ENCODE measurements around the gene EIF5A. TPM values are rescaled to one million over a fixed set of nuclear protein-coding genes. Genes with fewer than 3 reads are reported as not detected.
A peak's percentile ranks its signal among the peaks of the same experiment; 100 is the strongest.
"Not testable (repeated sequence)": the region's sequence is repeated elsewhere in the genome, so short reads cannot be mapped to it uniquely, and the experiment has no call there.

Gene EIF5A
- total RNA-seq, 2 experiments from 2014 or later = 774 to 776 TPM

DNA sequence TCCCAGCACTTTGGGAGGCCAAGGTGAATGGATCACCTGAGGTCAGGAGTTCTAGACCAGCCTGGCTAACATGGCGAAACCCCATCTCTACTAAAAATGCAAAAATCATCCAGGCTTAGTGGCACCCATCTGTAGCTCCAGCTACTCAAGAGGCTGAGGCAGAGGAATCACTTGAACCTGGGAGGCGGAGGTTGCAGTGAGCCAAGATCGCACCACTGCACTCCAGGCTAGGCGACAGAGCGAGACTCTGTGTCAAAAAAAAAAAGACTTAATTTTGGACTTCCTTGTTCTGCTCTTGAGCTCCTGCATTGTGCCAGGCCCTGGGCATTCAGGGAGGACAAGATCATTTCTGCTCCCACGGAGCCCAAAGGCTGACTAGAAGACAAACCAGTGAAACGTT lies 30.2 kb downstream of the EIF5A start:
- H3K9me3 Mint-ChIP-seq; intact Hi-C loops (cut with micrococcal nuclease); H3K27me3 Mint-ChIP-seq; DNase-seq: not testable (repeated sequence)
- POLR2A ChIA-PET = interaction anchor here (0.7 to 3.4 kb wide), 8 partner anchors 8 to 238 kb away, joined by 3 to 34 read pairs (median 4); partner anchors contain the start of gene NEURL4
- CTCF ChIA-PET = interaction anchor here (0.6 to 4.3 kb wide), 8 partner anchors 8 to 106 kb away, joined by 3 to 30 read pairs (median 9); partner anchors contain the start of gene TMEM95
- H3K27ac Mint-ChIP-seq = peak overlapping the region; percentile 98
- H3K4me1 Mint-ChIP-seq (ENCODE audit: low read depth) = peaks cover 43% of the 10 kb centered on the region
- peak overlapping the region; percentile 91 for H3K4me3 Mint-ChIP-seq
- peaks cover 34% of the 10 kb centered on the region for H3K36me3 Mint-ChIP-seq

DNA sequence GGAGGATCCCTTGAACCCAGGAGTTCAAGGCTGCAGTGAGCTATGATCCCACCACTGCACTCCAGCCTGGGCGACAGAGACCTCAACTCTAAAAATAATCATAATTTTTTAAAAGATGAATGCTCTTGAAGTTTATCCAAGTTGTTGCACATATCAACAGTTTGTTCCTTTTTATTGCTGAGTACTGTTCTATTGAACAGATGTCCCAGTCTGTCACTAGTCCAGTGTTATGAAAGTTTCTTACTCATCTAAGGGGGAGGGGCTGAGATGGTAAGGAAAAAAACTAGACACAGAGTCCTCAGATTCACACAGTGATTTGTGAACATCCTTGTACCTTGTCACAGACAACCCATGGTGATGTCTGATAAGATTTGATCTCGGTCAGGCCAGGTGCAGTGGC lies 32.8 kb downstream of the EIF5A start:
- peaks cover 40% of the 10 kb centered on the region for H3K36me3 Mint-ChIP-seq
- CTCF ChIA-PET = no interaction called here
- no peak overlapping the region for H3K4me3 Mint-ChIP-seq

DNA sequence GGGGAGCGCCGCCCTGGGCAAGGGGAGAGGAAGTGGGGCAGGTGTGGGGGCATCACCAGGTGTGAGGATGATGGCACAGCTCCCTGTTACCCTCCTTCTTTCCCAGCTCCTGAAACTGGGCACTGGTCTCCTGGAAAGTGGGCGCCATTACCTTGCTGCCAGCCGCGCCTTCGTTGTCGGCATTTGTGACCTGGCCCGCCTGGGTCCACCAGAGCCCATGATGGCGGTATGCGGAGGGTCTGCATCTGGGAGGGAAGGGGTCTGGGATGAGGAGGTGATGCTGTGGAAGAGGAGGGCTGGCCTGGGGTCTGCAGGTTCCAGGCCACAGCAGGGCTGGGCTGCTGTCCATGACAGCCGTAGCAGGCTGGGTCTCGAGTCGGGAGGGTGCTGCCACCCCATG lies 34.4 kb downstream of the EIF5A start:
- peaks cover 20% of the 10 kb centered on the region for H3K4me1 Mint-ChIP-seq (ENCODE audit: low read depth)
- intact Hi-C loops (cut with micrococcal nuclease) = no loop called here
- ChIA-PET POLR2A (no interaction called here), CTCF (interaction anchor here (0.6 to 1.7 kb wide), 2 partner anchors 14 to 26 kb away, joined by 3 to 6 read pairs; no protein-coding TSS in a partner anchor)
- no peak overlapping the region for H3K27ac Mint-ChIP-seq
- no peak overlapping the region for H3K4me3 Mint-ChIP-seq
- no peak for DNase-seq
- no peaks in the 10 kb centered on the region for H3K9me3 Mint-ChIP-seq
- peaks cover 43% of the 10 kb centered on the region for H3K36me3 Mint-ChIP-seq
- H3K27me3 Mint-ChIP-seq = no peaks in the 10 kb centered on the region

More for the DNA sequence above, 32.8 kb downstream of the EIF5A start:
- POLR2A ChIA-PET = no interaction called here
- Mint-ChIP-seq H3K27ac (no peak overlapping the region), H3K9me3 (no peaks in the 10 kb centered on the region), H3K27me3 (no peaks in the 10 kb centered on the region), H3K4me1 (ENCODE audit: low read depth) (peaks cover 31% of the 10 kb centered on the region)
- intact Hi-C loops (cut with micrococcal nuclease) = no loop called here
- DNase-seq = no peak

DNA sequence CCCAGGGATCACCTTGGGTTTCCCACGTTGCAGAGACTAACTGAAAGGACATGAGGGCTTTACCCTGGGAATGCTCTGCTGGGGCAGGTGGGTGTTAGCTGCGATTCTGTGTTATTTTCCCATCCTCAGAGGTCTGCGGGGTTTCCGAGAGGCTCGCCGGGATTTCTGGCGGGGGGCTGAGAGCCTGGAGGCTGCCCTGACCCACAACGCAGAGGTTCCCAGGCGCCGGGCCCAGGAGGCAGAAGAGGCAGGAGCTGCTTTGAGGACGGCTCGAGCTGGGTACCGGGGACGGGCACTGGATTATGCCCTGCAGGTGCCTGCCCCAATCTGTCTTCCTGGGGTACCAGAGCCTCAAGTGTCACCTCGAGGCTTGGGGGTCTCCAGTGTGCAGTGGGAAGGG lies 35.8 kb downstream of the EIF5A start:
- CTCF ChIA-PET = interaction anchor here (2.4 to 2.5 kb wide), 2 partner anchors 13 to 19 kb away, joined by 10 to 15 read pairs; no protein-coding TSS in a partner anchor
- peaks cover 36% of the 10 kb centered on the region for H3K36me3 Mint-ChIP-seq
- no peak overlapping the region for H3K27ac Mint-ChIP-seq

DNA sequence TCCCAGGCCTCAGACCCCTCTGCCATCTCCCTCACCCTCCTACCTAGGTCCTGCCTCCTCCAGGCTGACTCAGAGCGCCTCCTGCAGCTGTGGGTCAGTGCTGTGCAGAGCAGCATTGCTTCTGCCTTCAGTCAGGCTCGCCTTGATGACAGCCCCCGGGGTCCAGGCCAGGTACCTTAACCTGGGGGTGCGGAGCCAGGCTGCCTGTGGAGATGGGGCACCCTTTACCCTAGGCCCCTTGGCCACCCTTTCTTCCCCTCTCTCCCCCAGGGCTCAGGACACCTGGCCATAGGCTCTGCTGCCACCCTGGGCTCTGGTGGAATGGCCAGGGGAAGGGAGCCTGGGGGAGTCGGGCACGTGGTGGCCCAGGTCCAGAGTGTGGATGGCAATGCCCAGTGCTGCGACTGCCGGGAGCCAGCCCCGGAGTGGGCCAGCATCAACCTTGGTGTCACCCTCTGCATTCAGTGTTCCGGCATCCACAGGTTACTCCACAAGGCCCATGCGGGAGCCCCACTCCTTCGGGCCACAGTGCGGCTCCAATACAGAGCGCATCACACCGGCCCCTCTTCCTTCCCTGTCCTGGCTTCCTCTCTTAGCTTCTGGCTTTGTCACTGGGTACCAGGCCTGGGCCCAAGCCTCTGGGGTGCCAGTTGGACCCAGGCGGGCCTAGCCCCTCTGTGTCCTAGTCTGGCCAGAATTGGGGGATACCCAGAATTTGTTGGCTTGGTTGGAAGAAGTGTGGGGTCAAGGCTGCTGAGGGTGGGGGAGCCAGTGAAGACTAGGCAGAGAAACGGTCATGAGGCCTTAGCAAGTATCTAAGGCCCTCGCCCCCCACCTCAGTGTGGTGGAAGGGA lies 39.6 kb downstream of the EIF5A start:
- Mint-ChIP-seq H3K27ac (peak overlapping the region; percentile 44), H3K9me3 (no peaks in the 10 kb centered on the region), H3K27me3 (no peaks in the 10 kb centered on the region), H3K36me3 (peaks cover 33% of the 10 kb centered on the region), H3K4me3 (no peak overlapping the region), H3K4me1 (ENCODE audit: low read depth) (peaks cover 19% of the 10 kb centered on the region)
- intact Hi-C loops (cut with micrococcal nuclease) = loop anchor here (1.0 kb wide), 1 partner anchor 23 kb away; no protein-coding TSS in a partner anchor
- CTCF ChIA-PET = interaction anchor here (0.7 to 3.4 kb wide), 7 partner anchors 9 to 237 kb away, joined by 3 to 30 read pairs (median 3); partner anchors contain the start of genes ACAP1 and MPDU1
- POLR2A ChIA-PET = interaction anchor here (1.2 to 5.0 kb wide), 2 partner anchors 11 kb away, joined by 4 to 34 read pairs; partner anchors contain the start of gene ACAP1
- no peak for DNase-seq

More for the DNA sequence above, 35.8 kb downstream of the EIF5A start:
- no peak overlapping the region for H3K4me3 Mint-ChIP-seq
- no peaks in the 10 kb centered on the region for H3K27me3 Mint-ChIP-seq
- intact Hi-C loops (cut with micrococcal nuclease) = no loop called here
- POLR2A ChIA-PET = interaction anchor here (1.4 kb wide), 1 partner anchor 14 kb away, joined by 4 read pairs; no protein-coding TSS in a partner anchor
- H3K9me3 Mint-ChIP-seq = no peaks in the 10 kb centered on the region
- peaks cover 12% of the 10 kb centered on the region for H3K4me1 Mint-ChIP-seq (ENCODE audit: low read depth)
- no peak for DNase-seq

DNA sequence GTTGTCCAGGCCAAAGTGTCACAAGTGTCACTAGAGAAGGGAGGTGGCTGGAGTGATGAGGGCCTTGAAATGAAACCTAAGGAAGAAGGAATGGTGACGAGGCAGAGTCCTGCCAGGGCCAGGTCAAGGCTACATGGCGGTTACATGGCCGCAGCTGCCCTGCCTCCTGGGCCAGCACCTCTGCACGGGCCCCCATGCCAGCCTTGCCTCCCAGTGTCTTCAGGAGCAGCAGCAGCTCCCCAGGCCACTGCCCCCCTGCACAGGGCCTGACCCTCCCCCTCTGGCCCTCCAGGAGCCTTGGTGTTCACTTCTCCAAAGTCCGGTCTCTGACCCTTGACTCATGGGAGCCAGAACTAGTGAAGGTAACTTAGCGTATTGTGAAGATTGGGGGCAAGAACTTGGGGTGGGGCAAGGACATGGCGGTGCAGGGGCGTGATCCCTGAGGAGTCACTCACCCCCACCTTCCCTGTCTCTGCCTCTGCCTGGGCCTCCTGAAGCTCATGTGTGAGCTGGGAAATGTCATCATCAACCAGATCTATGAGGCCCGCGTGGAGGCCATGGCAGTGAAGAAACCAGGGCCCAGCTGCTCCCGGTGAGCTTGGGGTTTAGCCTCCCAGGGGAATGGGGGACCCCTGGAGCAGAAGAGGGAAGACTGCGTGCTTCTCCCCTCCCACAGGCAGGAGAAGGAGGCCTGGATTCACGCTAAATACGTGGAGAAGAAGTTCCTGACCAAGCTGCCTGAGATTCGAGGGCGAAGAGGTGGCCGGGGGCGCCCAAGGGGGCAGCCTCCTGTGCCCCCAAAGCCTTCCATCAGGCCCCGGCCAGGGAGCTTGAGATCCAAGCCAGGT lies 40.4 kb downstream of the EIF5A start:
- POLR2A ChIA-PET = interaction anchor here (0.8 to 5.0 kb wide), 2 partner anchors 12 to 37 kb away, joined by 4 to 34 read pairs; partner anchors contain the start of gene ACAP1
- Mint-ChIP-seq H3K4me1 (ENCODE audit: low read depth) (peaks cover 26% of the 10 kb centered on the region), H3K4me3 (no peak overlapping the region), H3K27ac (peak overlapping the region; percentile 44), H3K9me3 (no peaks in the 10 kb centered on the region), H3K36me3 (peaks cover 35% of the 10 kb centered on the region), H3K27me3 (no peaks in the 10 kb centered on the region)
- CTCF ChIA-PET = interaction anchor here (0.9 to 2.6 kb wide), 6 partner anchors 12 to 212 kb away, joined by 3 to 10 read pairs (median 4); partner anchors contain the start of gene ACAP1
- intact Hi-C loops (cut with micrococcal nuclease) = no loop called here
- DNase-seq = no peak

DNA sequence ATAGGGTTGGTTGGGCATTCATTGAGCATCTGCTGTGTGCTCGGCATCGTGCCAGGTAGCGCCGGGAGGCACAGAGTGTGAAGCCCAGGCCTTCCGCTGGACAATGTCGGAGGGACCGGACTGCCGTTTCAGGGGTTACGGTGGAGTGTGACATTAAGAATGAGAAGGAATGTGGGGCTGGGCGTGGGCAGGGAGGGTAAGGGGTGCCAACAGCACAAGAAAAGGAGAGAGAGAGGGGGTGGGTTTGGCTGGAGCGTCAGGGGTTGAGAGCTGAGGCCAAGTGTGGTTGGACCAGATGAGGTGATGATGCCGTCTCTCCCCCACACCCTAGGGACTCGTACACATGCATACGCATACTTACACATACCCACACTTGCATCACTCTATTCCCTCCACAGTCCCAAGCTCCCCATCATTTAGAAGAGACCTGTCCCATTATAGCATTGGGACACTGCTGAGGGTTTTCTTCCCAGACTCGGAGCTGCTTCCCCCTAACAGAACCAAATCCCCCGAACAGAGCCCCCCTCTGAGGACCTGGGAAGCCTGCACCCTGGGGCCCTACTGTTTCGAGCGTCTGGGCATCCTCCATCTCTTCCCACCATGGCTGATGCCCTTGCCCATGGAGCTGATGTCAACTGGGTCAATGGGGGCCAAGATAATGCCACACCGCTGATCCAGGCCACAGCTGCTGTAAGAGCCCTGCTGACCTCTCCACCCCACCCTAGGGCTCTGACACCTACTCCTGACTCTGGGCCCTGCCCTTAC lies 41.2 kb downstream of the EIF5A start:
- no peak overlapping the region for H3K4me3 Mint-ChIP-seq
- H3K27ac Mint-ChIP-seq = no peak overlapping the region
- no peak for DNase-seq
- H3K36me3 Mint-ChIP-seq = peaks cover 31% of the 10 kb centered on the region
- CTCF ChIA-PET = interaction anchor here (0.9 to 2.6 kb wide), 6 partner anchors 12 to 212 kb away, joined by 3 to 10 read pairs (median 4); partner anchors contain the start of gene ACAP1
- H3K9me3 Mint-ChIP-seq = no peaks in the 10 kb centered on the region
- H3K4me1 Mint-ChIP-seq (ENCODE audit: low read depth) = peaks cover 28% of the 10 kb centered on the region
- POLR2A ChIA-PET = interaction anchor here (0.8 to 5.0 kb wide), 2 partner anchors 12 to 36 kb away, joined by 4 to 34 read pairs; partner anchors contain the start of gene ACAP1
- intact Hi-C loops (cut with micrococcal nuclease) = loop anchor here (1.0 kb wide), 1 partner anchor 12 kb away; the partner anchor contains the start of gene ACAP1
- H3K27me3 Mint-ChIP-seq = no peaks in the 10 kb centered on the region

DNA sequence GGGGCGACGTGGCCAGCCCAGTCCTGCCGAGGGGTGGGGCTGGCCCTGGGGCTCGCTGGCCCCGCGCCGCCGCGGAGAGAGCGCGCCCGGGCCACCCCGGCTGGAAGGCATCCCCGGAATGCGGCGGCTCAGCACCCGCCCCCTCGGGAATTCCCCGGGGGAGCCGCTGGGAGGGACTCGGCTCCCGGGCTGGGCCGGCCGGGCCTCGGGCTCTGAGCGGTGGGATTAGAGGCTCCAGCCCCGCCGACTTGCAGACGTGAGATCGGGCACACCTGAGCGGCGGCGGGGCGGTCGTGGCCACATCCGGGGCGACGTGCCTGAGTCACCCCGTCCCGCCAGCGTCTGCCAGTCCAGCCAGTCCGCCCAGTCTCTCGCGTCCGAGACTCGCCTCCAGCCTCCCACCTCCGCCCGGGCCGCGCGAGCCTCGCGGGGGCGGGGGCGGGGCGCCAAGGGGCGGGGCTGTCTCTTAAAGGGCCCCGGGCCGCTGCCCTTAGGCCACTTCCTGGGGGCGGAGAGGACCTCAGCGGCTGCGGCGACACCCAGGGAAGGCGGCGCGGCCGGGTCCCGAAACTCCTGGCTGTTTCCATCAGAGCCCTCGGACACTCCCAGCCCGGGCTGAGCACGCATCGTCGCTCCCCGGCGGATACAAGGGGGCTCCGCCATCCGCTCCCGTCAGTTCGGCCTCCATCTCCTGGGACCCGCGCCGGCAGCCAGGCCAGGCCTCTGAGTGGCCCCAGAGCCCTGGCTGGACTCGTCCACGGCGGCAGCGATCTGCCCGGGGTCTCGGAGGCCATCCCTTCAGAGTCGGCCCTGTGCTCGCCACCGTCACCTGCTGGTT lies 44.5 kb downstream of the EIF5A start, which contains the start of gene KCTD11:
KCTD11 (plus strand) TSS at position 498 of the 838 bp plus-strand sequence.
- Mint-ChIP-seq H3K9me3 (no peaks in the 10 kb centered on the region), H3K4me1 (ENCODE audit: low read depth) (peaks cover 39% of the 10 kb centered on the region), H3K36me3 (peaks cover 24% of the 10 kb centered on the region), H3K27ac (peak within 1 kb of the TSS; percentile 68), H3K4me3 (peak within 1 kb of the TSS; percentile 74), H3K27me3 (no peaks in the 10 kb centered on the region)
- CTCF ChIA-PET = interaction anchor here (0.6 to 2.0 kb wide), 4 partner anchors 15 to 232 kb away, joined by 3 to 11 read pairs (median 4); partner anchors contain the start of genes ACAP1 and MPDU1
- POLR2A ChIA-PET = interaction anchor here (0.9 to 5.0 kb wide), 3 partner anchors 16 to 132 kb away, joined by 3 to 34 read pairs (median 4); partner anchors contain the start of genes ACAP1 and POLR2A
- intact Hi-C loops (cut with micrococcal nuclease) = loop anchor here (1.0 to 5.0 kb wide), 6 partner anchors 23 to 130 kb away; partner anchors contain the start of genes GPS2, NEURL4, POLR2A and SLC35G6
- peak; percentile 87 for DNase-seq

DNA sequence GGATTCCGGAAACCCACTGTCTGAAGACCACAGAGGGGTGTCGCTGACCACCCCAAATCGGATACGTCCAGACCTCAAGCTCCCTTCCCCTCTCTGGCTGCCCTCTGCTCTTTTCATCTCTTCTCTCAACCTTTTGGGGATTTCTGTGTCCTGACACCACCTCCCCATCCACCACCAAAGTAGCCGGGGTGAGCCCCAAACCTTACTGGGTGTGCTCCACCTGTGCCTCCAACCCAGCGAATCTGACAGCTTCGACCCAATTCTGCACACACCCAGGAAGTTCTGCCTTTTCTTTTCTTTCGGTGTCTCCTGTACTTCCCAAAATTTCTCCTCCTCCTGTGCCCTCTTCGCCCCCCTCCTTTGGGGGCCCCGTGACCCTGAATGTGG lies 45.1 kb downstream of the EIF5A start:
- peak overlapping the region; percentile 65 for H3K27ac Mint-ChIP-seq
- intact Hi-C loops (cut with micrococcal nuclease) = loop anchor here (1.0 to 5.0 kb wide), 3 partner anchors 72 to 130 kb away; partner anchors contain the start of genes POLR2A and SLC35G6
- CTCF ChIA-PET = interaction anchor here (2.0 kb wide), 1 partner anchor 231 kb away, joined by 4 read pairs; the partner anchor contains the start of gene MPDU1

More for the DNA sequence above, 45.1 kb downstream of the EIF5A start:
- POLR2A ChIA-PET = no interaction called here
- Mint-ChIP-seq H3K4me3 (peak overlapping the region; percentile 74), H3K36me3 (peaks cover 19% of the 10 kb centered on the region), H3K27me3 (no peaks in the 10 kb centered on the region), H3K4me1 (ENCODE audit: low read depth) (peaks cover 39% of the 10 kb centered on the region), H3K9me3 (no peaks in the 10 kb centered on the region)
- DNase-seq = no peak
